HL-60 (cell line): ENCODE results near the gene BRD4.

Experiments used
- DNase-seq, 2 experiments: peaks; one replicate each; pipeline ENCODE4 v3.0.0-alpha.2; 2010 to 2020; ENCODE audit warnings: low read depth in 1 of 2, low spot score in 1 of 2
- H3K27ac ChIP-seq: fragments of 250-450 bp; sonication (Bioruptor Pico); replicated peaks from 2 replicates; pipeline ENCODE4 v1.5.1; 2020; ENCODE audit warnings: mild to moderate bottlenecking, moderate library complexity
- H3K27me3 ChIP-seq: fragments of 250-450 bp; sonication (Bioruptor Pico); 2 replicates; pipeline ENCODE4 v1.5.1; 2021; ENCODE audit warnings: mild to moderate bottlenecking, moderate library complexity; ENCODE audit not compliant: insufficient read depth, poor library complexity, severe bottlenecking
- H3K4me3 ChIP-seq: replicated peaks from 2 replicates; pipeline ENCODE4 v1.5.1; 2011; ENCODE audit warnings: mild to moderate bottlenecking, control low read depth, low read length; ENCODE audit not compliant: insufficient read depth
- GABPA ChIP-seq: IDR thresholded peaks from 2 replicates; pipeline ENCODE4 v1.6.1; 2012; ENCODE audit warnings: low read depth
- POLR2AphosphoS5 ChIP-seq: IDR thresholded peaks from 2 replicates; pipeline ENCODE4 v1.6.1; 2012; ENCODE audit warnings: low read depth
- SPI1 ChIP-seq: IDR thresholded peaks from 2 replicates; pipeline ENCODE4 v1.6.1; 2012; ENCODE audit warnings: low read depth, mild to moderate bottlenecking, borderline replicate concordance
- TF ChIP-seq, protein P1 (sequence below): IDR thresholded peaks from 2 replicates; pipeline ENCODE4 v1.6.1; 2012; ENCODE audit warnings: low read depth; ENCODE audit not compliant: insufficient replicate concordance
- TF ChIP-seq, protein P2 (sequence below): IDR thresholded peaks from one replicate; pipeline ENCODE4 v1.5.1; 2011; ENCODE audit warnings: low read length, control low read depth, inconsistent platforms; ENCODE audit not compliant: insufficient read depth

BRD4 gene

DNA sequence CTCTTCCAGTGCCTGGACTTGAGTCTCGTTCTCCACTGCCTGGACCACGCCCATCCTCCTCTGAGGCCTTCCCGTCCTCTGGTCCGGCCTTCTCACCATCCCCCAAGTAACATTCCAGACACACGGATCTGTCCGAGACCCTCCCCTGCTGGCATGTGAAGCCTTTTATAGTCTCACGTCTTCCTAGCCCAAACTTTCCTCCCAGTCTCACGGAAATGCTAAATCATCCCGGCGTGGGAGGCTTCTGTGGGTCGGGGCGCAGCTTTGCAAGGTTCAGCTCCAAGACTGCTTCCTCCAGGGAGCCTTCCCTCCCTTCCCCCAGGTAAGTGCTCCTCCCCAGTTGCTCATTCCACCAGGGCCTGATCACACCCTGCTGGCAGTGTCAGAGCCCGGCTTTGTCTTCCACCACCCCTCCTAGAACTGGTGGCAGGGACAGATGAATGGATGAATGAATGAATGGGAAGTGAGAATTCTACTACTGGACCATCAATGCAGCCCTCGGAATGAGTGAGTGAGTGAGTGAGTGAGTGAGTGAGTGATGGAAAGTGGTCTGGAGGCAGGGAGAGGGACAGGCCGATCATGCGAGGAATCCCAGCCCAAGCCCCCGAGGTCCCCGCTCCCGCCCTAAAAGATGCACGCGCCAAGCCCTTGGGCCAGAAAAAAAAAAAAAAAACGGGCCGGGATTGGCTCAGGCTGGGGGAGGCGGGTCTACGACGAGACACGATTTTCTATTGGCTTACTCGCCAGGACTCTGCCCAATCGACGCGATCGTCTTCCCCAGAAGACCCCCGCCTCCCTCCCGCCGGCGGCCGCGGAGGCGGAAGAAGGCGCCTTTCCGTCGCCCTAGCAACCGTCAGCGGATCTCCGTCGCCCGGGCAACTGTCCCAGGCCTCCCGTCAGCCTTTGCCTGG, 109.3 kb downstream of the BRD4 start:
- peaks cover 18% of the 10 kb centered on the region for H3K27me3 ChIP-seq
- DNase-seq: peak; percentile 28 to 57
- H3K27ac ChIP-seq: no peak overlapping the region
- no peak for TF ChIP-seq POLR2AphosphoS5
- TF ChIP-seq, protein P1, sequence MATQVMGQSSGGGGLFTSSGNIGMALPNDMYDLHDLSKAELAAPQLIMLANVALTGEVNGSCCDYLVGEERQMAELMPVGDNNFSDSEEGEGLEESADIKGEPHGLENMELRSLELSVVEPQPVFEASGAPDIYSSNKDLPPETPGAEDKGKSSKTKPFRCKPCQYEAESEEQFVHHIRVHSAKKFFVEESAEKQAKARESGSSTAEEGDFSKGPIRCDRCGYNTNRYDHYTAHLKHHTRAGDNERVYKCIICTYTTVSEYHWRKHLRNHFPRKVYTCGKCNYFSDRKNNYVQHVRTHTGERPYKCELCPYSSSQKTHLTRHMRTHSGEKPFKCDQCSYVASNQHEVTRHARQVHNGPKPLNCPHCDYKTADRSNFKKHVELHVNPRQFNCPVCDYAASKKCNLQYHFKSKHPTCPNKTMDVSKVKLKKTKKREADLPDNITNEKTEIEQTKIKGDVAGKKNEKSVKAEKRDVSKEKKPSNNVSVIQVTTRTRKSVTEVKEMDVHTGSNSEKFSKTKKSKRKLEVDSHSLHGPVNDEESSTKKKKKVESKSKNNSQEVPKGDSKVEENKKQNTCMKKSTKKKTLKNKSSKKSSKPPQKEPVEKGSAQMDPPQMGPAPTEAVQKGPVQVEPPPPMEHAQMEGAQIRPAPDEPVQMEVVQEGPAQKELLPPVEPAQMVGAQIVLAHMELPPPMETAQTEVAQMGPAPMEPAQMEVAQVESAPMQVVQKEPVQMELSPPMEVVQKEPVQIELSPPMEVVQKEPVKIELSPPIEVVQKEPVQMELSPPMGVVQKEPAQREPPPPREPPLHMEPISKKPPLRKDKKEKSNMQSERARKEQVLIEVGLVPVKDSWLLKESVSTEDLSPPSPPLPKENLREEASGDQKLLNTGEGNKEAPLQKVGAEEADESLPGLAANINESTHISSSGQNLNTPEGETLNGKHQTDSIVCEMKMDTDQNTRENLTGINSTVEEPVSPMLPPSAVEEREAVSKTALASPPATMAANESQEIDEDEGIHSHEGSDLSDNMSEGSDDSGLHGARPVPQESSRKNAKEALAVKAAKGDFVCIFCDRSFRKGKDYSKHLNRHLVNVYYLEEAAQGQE: no peak
- TF ChIP-seq GABPA: no peak
- no peak for TF ChIP-seq SPI1
- TF ChIP-seq, protein P2, sequence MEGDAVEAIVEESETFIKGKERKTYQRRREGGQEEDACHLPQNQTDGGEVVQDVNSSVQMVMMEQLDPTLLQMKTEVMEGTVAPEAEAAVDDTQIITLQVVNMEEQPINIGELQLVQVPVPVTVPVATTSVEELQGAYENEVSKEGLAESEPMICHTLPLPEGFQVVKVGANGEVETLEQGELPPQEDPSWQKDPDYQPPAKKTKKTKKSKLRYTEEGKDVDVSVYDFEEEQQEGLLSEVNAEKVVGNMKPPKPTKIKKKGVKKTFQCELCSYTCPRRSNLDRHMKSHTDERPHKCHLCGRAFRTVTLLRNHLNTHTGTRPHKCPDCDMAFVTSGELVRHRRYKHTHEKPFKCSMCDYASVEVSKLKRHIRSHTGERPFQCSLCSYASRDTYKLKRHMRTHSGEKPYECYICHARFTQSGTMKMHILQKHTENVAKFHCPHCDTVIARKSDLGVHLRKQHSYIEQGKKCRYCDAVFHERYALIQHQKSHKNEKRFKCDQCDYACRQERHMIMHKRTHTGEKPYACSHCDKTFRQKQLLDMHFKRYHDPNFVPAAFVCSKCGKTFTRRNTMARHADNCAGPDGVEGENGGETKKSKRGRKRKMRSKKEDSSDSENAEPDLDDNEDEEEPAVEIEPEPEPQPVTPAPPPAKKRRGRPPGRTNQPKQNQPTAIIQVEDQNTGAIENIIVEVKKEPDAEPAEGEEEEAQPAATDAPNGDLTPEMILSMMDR: no peak
- H3K4me3 ChIP-seq: peak overlapping the region; percentile 23

- no peak overlapping the region for H3K27ac ChIP-seq
- peaks cover 18% of the 10 kb centered on the region for H3K27me3 ChIP-seq
- DNase-seq: no peak
- TF ChIP-seq GABPA: no peak
- no peak for TF ChIP-seq POLR2AphosphoS5
- TF ChIP-seq SPI1: no peak
- TF ChIP-seq, protein P1: no peak
- TF ChIP-seq, protein P2: no peak
- H3K4me3 ChIP-seq: no peak overlapping the region
These were observed 111.5 kb downstream of the BRD4 start for GRCh38 chr19:15220833-15221232.

GRCh38 chr19:15218501-15218900, 113.8 kb downstream of the BRD4 start:
- Histone ChIP-seq H3K27ac (no peak overlapping the region), H3K27me3 (peaks cover 13% of the 10 kb centered on the region), H3K4me3 (no peak overlapping the region)
- no peak for DNase-seq
- no peak for TF ChIP-seq SPI1
- TF ChIP-seq GABPA: no peak
- TF ChIP-seq POLR2AphosphoS5: no peak
- TF ChIP-seq, protein P2: no peak
- TF ChIP-seq, protein P1: no peak
